HG03565 (cell line): Measurements from ENCODE around the gene ZNF581.

Experiments
- ATAC-seq: cut with Tn5 transposase; IDR thresholded peaks from one replicate; pipeline ENCODE4 v1.9.1; 2021; ENCODE audit warnings: mild to moderate bottlenecking, moderate library complexity; ENCODE audit not compliant: unreplicated experiment

ZNF581 gene

GRCh38 chr19:55611300-55611982, 32.0 kb upstream of the ZNF581 start:
- no peak for ATAC-seq

DNA sequence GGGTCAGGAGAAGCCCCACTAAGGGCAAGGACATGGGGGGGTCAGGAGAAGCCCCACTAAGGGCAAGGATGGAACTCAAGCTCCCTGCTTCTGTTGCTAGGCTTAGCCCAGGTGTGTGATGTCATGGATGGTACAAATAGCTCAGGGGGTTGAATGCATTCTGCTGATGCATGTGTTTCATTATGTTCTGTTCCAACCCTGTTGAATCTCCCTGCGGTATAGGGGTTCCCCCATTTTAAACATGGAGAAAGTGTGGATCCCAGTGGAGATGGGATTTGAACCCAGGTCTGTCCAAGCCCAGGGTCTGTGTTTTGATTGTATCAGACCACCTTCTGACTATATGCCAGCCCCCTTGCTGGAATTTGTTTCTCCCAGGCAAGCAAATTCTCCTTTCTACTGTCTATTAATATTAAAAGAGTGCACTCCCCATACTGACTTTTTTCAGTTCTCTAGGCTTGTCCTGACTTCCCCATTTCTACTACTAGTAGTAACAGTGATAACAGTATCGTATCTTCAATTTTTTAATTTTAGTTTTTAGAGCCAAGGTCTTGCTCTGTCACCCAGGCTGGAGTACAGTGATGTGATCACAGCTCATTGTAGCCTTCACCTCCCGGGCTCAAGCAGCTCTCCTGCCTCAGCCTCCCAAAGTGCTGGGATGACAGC, 31.3 kb upstream of the ZNF581 start:
- ATAC-seq = no peak

GRCh38 chr19:55613396-55613795, 30.1 kb upstream of the ZNF581 start:
- no peak for ATAC-seq

DNA sequence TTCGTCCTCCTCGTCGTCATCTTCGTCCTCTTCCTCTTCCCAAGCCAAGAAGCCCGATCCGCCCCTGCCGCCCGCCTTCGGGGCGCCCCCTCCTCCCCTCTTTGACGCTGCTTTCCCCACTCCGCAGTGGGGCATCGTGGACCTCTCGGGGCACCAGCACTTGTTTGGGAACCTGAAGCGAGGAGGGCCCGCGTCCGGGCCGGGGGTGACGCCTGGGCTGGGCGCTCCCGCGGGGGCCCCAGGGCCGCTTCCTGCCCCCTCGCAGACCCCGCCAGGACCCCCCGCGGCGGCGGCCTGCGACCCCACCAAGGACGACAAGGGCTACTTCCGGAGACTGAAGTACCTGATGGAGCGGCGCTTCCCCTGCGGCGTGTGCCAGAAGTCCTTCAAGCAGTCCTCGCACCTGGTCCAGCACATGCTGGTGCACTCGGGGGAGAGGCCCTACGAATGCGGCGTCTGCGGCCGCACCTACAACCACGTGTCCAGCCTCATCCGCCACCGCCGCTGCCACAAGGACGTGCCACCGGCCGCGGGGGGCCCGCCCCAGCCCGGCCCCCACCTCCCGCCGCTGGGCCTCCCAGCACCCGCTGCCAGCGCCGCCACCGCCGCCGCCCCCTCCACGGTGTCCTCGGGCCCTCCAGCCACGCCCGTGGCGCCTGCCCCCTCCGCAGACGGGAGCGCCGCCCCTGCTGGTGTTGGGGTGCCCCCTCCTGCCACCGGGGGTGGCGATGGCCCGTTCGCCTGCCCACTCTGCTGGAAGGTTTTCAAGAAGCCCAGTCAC, 29.3 kb upstream of the ZNF581 start:
- ATAC-seq = no peak

- no peak for ATAC-seq
Measured at GRCh38 chr19:55614711-55615542, 28.5 kb upstream of the ZNF581 start.

DNA sequence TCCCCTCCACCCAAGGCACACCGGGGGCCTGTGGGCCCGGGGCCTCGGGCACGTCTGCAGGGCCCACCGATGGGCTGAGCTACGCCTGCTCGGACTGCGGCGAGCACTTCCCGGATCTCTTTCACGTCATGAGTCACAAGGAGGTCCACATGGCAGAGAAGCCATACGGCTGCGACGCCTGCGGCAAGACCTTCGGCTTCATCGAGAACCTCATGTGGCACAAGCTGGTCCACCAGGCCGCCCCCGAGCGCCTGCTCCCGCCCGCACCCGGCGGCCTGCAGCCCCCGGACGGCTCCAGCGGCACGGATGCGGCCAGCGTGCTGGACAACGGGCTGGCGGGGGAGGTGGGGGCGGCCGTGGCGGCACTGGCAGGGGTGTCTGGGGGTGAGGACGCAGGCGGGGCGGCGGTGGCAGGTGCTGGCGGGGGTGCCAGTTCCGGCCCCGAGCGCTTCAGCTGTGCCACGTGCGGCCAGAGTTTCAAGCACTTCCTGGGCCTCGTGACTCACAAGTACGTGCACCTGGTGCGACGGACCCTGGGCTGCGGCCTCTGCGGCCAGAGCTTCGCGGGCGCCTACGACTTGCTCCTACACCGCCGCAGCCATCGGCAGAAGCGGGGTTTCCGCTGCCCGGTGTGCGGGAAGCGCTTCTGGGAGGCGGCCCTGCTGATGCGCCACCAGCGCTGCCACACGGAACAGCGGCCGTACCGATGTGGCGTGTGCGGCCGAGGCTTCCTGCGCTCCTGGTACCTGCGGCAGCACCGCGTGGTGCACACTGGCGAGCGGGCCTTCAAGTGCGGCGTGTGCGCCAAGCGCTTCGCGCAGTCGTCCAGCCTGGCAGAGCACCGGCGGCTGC, 27.7 kb upstream of the ZNF581 start:
- ATAC-seq = no peak

GRCh38 chr19:55616395-55616875, 27.0 kb upstream of the ZNF581 start:
- ATAC-seq = no peak

- ATAC-seq = no peak
Measured at GRCh38 chr19:55617426-55617825, 26.0 kb upstream of the ZNF581 start.

DNA sequence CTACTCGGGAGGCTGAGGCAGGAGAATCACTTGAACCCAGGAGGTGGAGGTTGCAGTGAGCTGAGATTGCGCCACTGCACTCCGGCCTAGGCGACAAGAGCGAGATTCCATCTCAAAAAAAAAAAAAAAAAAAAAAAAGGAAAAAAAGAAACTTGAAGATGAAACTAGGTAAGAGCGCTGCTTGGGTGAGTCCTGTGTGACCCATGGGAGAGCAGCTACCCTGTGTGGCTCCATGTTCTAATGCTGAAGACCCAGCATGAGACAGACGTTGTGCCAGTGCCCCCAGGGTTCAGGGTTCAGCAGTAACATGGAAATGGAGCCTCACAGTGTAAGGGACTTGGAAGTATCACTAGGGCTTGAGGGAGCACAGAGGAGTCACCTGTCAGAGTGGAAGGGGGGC, 25.0 kb upstream of the ZNF581 start:
- ATAC-seq = no peak

DNA sequence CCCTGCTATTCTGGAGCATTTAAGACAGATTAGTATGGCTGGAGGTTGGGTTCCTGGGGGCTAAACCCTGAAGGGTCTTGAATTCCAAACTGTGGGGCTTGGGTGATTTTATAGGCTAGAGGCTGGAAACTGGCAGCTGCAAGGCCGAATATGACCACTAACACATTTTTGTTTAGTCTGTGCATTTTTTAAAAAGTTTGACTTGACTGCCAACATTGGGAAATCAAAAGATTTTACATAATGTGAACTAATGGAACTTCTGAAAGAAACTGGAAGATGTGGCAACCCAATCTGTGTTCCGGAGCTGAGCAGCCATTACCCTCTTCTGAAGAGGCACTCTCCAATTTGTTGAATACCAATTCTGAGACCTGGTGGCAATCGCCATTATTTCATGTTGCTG, 24.2 kb upstream of the ZNF581 start:
- ATAC-seq = no peak

DNA sequence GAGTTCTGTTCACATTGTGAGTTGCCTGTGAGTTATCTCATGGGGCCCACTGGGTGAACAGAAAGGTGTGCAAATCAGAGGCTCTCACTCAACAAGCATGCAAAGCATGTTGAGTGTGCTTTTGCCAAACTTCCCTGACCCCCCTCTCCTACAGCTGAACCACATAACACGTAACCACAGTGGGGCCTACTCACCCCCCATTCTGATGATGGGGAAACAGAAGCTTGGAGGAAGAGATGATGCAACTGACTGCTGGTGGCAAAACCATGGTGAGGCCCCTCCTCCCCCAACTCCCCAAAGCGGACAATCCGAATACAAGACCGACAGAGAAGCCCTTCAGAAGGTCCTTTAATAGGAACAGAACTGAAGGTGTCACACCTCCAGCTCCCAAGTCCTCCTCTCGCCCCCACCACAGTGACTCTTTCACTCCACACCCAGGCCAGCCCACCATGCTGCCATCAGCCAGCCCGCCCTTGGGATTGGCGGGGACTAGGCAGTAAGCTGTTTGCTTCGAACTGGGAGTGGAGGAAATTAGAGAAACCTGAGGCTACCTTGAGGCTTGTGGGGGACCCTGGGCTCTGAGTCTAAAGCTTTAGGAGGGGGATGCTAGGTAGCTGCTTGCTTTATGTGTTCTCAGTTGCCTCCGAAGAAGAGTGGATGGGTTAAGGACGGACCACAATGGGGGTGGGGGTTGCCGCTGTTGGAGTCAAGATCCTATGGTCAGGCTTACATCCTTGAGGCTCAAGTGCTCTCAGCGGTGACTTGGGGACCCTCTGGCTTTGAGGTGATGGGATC, 22.8 kb upstream of the ZNF581 start:
- ATAC-seq = no peak

DNA sequence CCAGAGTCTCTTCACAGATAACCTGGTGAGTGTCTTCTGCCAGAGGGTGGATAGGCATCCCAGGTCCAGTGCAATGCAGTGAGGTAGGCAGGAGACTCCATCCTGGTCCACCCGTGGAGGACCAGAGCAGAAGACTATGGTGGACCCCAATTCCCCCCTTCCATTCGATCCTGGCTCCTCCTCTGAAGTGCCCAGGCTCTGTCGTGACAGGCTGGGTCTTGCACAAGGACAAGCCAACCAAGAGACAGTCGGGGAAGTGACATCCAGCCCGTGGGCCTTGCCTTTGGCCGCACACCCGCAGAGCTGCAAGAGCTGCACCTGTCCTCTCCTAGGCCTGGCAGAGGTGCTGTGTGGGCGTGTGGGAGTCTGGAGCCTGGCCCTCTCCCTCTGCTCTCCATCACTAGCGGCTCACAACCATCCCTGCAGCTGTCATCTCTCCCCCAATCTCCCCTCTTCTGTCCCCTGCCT, 22.2 kb upstream of the ZNF581 start:
- no peak for ATAC-seq

- ATAC-seq = no peak
Measured at GRCh38 chr19:55621673-55622231, 21.7 kb upstream of the ZNF581 start.

GRCh38 chr19:55622242-55622969, 21.0 kb upstream of the ZNF581 start:
- ATAC-seq = no peak

- ATAC-seq = no peak
Measured at GRCh38 chr19:55623130-55623529, 20.3 kb upstream of the ZNF581 start.

DNA sequence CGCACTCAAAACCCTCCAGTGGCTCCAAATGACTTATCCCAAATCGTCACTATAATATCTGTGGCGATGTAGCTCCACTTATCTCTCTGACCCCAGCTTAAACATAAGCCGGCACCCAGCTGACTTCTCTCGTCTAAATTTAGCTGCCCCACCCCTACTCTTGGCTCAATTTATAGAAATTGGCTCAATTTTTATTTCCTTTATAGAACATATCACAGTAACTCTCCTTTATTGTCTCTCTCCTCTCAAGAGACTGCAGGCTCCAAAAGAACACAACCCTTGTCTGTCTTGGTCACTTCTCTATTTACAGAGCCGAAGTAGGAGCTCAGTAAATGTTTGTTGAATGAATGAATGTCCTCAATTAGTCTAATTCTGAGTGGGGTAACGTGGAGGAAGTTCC, 19.9 kb upstream of the ZNF581 start:
- ATAC-seq = no peak

- peak; percentile 33 for ATAC-seq
Measured at GRCh38 chr19:55624109-55625003, 19.1 kb upstream of the ZNF581 start, which contains the start of gene ZNF784. ZNF784 (minus strand) TSS chr19:55624566; CDS start chr19:55624561, 5 bp downstream.
